Posterior vena cava (tissue), 2 donors: ENCODE results near the gene RPS6KA2. TPM values are rescaled to one million over a fixed set of nuclear protein-coding genes. Genes with fewer than 3 reads are reported as not detected.
"Not testable (repeated sequence)": the region's sequence is repeated elsewhere in the genome, so short reads cannot be mapped to it uniquely, and the experiment has no call there.

ENCODE experiments used
- DNase-seq: peaks from one replicate; pipeline ENCODE4 v3.0.0-alpha.2; 2020; ENCODE audit warnings: low spot score
- intact Hi-C, 2 donors: fragments of 100-400 bp; cut with DNase I; formaldehyde crosslinking; loops; one replicate each; pipeline versions ENCODE4 v1.14.1 to v1.14.2; 2022 to 2023
- total RNA-seq, 2 donors: library from RNA; stranded (reverse); fragmentation: NEBNext Ultra II Directional; extraction: Animal tissue kit (Norgen Biotek cat#: 25700); gene quantifications; one replicate each; pipeline ENCODE4 v1.2.1, GENCODE V29; 2021
- donor health status: DM: yes; HTN: yes; CAD: no.
- donor health status: DM: yes; HTN: yes; CAD: no.

RPS6KA2 gene
- total RNA-seq, 2 donors from 2014 or later, result 34.0 to 43.4 TPM

- intact Hi-C loops, result not testable (repeated sequence)
Measured at GRCh38 chr6:166529058-166529457, 98.0 kb downstream of the RPS6KA2 start.

GRCh38 chr6:166527849-166528248 lies 99.2 kb downstream of the RPS6KA2 start:
- intact Hi-C loops, result no loop called here
- no peak for DNase-seq

More at GRCh38 chr6:166529058-166529457, 98.0 kb downstream of the RPS6KA2 start:
- not testable (repeated sequence) for DNase-seq

GRCh38 chr6:166526937-166527336 lies 100.1 kb downstream of the RPS6KA2 start:
- no peak for DNase-seq

GRCh38 chr6:166525567-166525966 lies 101.5 kb downstream of the RPS6KA2 start:
- intact Hi-C loops, result no loop called here
- no peak for DNase-seq

More at GRCh38 chr6:166526937-166527336, 100.1 kb downstream of the RPS6KA2 start:
- intact Hi-C loops, result no loop called here

- intact Hi-C loops, result no loop called here
Measured at GRCh38 chr6:166523782-166524559, 103.1 kb downstream of the RPS6KA2 start.

GRCh38 chr6:166520905-166521834 lies 105.9 kb downstream of the RPS6KA2 start:
- intact Hi-C loops, result no loop called here
- no peak for DNase-seq

More at GRCh38 chr6:166523782-166524559, 103.1 kb downstream of the RPS6KA2 start:
- no peak for DNase-seq

- intact Hi-C loops, result no loop called here
- DNase-seq, result no peak
Measured at GRCh38 chr6:166516251-166516884, 110.7 kb downstream of the RPS6KA2 start.

GRCh38 chr6:166515072-166515810 lies 111.8 kb downstream of the RPS6KA2 start:
- DNase-seq, result no peak
- intact Hi-C loops, result no loop called here

GRCh38 chr6:166514196-166514595 lies 112.9 kb downstream of the RPS6KA2 start:
- no peak for DNase-seq
- intact Hi-C loops, result no loop called here

- intact Hi-C loops, result no loop called here
- no peak for DNase-seq
Measured at GRCh38 chr6:166512567-166512966, 114.5 kb downstream of the RPS6KA2 start.

- DNase-seq, result no peak
- intact Hi-C loops, result no loop called here
Measured at GRCh38 chr6:166511316-166511715, 115.7 kb downstream of the RPS6KA2 start.

GRCh38 chr6:166509193-166509592 lies 117.9 kb downstream of the RPS6KA2 start:
- no peak for DNase-seq
- intact Hi-C loops, result no loop called here

- intact Hi-C loops, result no loop called here
- no peak for DNase-seq
Measured at GRCh38 chr6:166508726-166509125, 118.3 kb downstream of the RPS6KA2 start.

- DNase-seq, result no peak
- intact Hi-C loops, result no loop called here
Measured at GRCh38 chr6:166507809-166508564, 119.1 kb downstream of the RPS6KA2 start.

- DNase-seq, result no peak
- intact Hi-C loops, result no loop called here
Measured at GRCh38 chr6:166507380-166507779, 119.7 kb downstream of the RPS6KA2 start.

- DNase-seq, result no peak
- intact Hi-C loops, result no loop called here
Measured at GRCh38 chr6:166505133-166505905, 121.7 kb downstream of the RPS6KA2 start.

GRCh38 chr6:166504100-166504499 lies 123.0 kb downstream of the RPS6KA2 start:
- DNase-seq, result no peak
- intact Hi-C loops, result no loop called here
